Mucosa of rectum (tissue), 2 donors: ENCODE data around the gene PPIL6.

Experiments
- H3K27ac ChIP-seq, 2 donors: one replicate each; pipeline ENCODE4 v1.7.0; 2013; ENCODE audit warnings: inconsistent platforms in 2 of 2, low read depth in 2 of 2, low read length in 2 of 2
- H3K27me3 ChIP-seq, 2 donors: one replicate each; pipeline ENCODE4 v1.7.0; 2013; ENCODE audit warnings: low read length in 2 of 2; ENCODE audit not compliant: control insufficient read depth in 2 of 2, insufficient read depth in 2 of 2
- H3K36me3 ChIP-seq, 2 donors: one replicate each; pipeline ENCODE4 v1.7.0; 2013; ENCODE audit warnings: low read length in 2 of 2; ENCODE audit not compliant: control insufficient read depth in 2 of 2, insufficient read depth in 2 of 2
- H3K4me1 ChIP-seq, 2 donors: one replicate each; pipeline ENCODE4 v1.7.0; 2013; ENCODE audit warnings: low read length in 2 of 2, mild to moderate bottlenecking in 1 of 2; ENCODE audit not compliant: control insufficient read depth in 2 of 2, insufficient read depth in 2 of 2
- H3K4me3 ChIP-seq, 2 donors: one replicate each; pipeline ENCODE4 v1.7.0; 2013; ENCODE audit warnings: low read length in 2 of 2
- H3K9ac ChIP-seq, 2 donors: one replicate each; pipeline ENCODE4 v1.7.0; 2013; ENCODE audit warnings: low read length in 2 of 2, low read depth in 1 of 2, mild to moderate bottlenecking in 1 of 2
- H3K9me3 ChIP-seq, 2 donors: one replicate each; pipeline ENCODE4 v1.7.0; 2013; ENCODE audit warnings: low read length in 2 of 2; ENCODE audit not compliant: control insufficient read depth in 2 of 2
- donor health status: healthy.
- donor health status: Normal muscosa, but diverticular disease.

PPIL6 gene

DNA sequence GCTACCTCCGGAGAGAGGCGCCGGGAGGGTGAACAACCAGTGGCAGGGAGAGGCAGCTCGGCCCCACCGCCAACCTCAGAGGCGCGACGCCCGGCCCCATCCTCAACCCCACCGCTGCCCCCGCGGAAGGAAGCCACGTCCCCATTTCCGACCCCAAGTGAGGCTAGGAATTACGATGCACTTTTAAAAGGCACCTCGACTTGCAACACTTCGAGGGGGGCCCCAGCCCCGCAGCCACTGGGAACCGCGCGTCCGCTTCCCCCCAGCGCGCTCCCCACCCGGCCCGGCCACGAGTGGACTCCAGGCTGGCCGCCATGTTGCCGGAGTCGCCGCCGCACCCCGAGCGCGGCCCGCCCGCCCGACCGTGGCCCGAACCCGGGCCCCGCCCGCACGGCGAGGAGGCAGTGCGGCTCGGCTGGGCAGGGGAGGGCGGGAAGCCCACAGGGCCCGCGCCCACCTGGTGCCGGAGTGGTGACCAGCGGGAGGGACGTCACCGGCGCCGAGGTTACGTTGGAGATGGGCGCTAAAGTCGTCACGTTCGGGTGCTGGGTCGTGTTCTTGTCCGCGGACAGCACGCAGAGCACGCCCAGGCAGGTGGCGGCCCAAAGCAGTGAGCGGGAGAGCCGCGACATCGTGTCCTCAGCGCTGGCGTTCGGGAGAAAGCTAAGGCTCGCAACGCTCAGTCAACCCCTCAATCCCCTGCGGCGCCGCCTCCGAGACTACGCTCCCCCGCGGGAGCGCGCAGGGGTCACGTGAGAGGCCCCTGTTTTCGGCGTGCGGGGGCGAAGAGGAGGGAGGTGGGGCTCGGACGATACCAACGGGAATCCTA lies 58.5 kb downstream of the PPIL6 start, which contains the start of gene CD164:
Gene CD164, minus strand, starts transcription at position 721 of the 829 bp plus-strand sequence. Its CDS starts 89 bp downstream, at position 632.
- Histone ChIP-seq H3K9ac (peak within 1 kb of the TSS; percentile 100), H3K36me3 (peaks cover 14 to 19% of the 10 kb centered on the region in 2 donors), H3K27me3 (no peaks in the 10 kb centered on the region), H3K9me3 (no peaks in the 10 kb centered on the region), H3K27ac (peak within 1 kb of the TSS; percentile 100), H3K4me3 (peak within 1 kb of the TSS; percentile 85 to 98), H3K4me1 (peaks cover 19 to 25% of the 10 kb centered on the region in 2 donors)

DNA sequence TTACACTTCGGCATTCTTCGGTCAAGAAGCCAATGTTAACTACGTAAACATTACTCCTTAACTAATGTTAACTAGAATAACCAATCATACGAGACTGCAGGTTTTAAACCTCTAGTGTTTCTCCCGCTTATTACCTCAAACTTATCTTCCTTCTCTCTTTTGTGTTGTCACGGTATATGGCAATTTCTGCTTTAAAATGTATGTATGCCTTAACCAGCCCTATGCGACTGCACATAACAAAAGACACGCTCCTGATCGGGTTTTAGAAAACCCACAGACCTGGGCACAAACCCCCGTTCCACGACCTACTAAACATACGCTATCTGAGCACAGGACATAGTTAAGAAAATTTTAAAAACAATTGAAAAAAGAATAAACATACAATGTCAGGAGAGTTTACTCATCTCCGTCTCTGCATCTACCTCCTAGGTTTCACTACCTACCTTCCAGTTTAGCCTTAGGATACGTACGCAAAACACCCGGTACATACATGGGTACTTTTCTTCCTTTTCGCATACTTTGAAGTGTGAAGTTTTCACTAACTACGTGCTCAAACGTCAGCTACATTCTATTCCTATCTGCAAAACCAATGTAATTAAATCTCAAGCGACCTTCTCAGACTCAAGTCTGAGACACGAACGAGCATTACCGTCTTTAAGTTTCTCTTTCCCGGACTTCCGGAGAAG lies 59.2 kb downstream of the PPIL6 start:
- Histone ChIP-seq H3K27me3 (no peaks in the 10 kb centered on the region), H3K4me1 (peaks cover 19 to 25% of the 10 kb centered on the region in 2 donors), H3K36me3 (peaks cover 21 to 26% of the 10 kb centered on the region in 2 donors)

DNA sequence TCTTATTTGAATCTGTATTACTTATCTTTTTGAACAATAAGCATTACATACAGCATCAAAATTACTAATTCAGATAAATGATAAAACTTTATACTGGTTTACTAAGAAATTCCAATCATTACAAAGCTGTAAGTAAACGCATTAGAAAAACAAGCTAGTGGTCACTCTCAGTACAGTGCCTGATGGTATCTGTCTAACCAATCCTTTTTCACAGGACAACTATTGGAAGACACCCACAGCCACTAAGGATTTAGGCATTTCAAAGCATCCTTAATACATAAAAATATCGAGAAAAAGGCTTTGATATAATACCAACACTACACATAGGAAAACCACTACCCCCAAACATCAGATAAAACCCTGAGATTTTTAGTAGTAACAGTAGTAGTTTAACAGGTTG lies 60.7 kb downstream of the PPIL6 start:
- H3K4me1 ChIP-seq = peaks cover 19 to 20% of the 10 kb centered on the region in 2 donors

More for the DNA sequence above, 59.2 kb downstream of the PPIL6 start:
- Histone ChIP-seq H3K9me3 (no peaks in the 10 kb centered on the region), H3K27ac (peak overlapping the region; percentile 100), H3K4me3 (peak overlapping the region; percentile 85 to 98), H3K9ac (peak overlapping the region; percentile 100)

DNA sequence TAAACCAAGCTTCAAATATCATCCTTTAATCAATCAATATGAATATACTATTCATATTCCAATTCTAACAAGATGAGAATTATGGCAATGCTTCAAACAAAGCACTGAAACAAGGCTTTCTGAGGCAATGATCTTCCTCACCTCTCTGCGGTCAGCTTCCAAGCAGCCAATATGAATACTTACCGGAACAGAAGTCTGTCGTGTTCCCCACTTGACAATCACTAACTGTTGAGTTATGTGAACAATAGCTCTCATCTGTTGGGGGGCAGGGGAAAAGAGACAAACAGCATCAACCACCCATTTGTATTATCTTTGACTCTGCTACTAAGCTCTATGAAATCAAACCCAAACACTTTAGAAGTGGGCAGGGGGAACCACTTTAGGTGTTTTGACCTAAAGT lies 62.7 kb downstream of the PPIL6 start:
- Histone ChIP-seq H3K4me1 (peaks cover 16 to 21% of the 10 kb centered on the region in 2 donors), H3K27me3 (no peaks in the 10 kb centered on the region), H3K4me3 (no peak overlapping the region), H3K9ac (no peak overlapping the region), H3K36me3 (peaks cover 50 to 58% of the 10 kb centered on the region in 2 donors), H3K27ac (no peak overlapping the region), H3K9me3 (no peaks in the 10 kb centered on the region)

More for the DNA sequence above, 60.7 kb downstream of the PPIL6 start:
- Histone ChIP-seq H3K9ac (peak overlapping the region; percentile 100), H3K27ac (peak overlapping the region; percentile 100), H3K36me3 (peaks cover 32 to 41% of the 10 kb centered on the region in 2 donors), H3K4me3 (peak overlapping the region; percentile 85 to 98), H3K27me3 (no peaks in the 10 kb centered on the region), H3K9me3 (no peaks in the 10 kb centered on the region)

DNA sequence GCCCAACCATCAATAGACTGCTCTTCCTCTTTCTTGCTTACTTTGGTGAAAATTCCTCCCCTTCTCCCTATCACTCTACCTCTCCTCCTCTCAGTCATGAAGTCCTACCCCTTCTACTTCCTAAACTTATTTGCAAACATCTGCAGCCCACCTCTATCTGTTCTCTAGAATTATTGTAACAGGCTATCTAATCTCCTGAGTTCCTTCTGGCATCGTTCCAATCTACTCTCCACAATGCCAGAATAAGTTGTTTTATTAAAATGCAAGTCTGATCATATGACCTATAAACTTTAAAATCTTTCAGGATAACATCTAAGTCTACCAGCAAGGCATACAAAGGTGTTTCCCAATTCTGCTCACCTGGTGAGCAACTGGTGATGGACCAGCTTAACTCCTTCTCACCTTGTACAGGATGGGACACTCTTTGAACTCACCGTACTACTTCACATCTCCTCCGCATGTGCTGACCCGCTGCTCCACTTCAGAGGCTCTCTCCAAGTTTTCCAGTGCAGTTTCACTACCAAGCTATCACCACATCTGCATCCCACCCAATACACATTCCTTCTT lies 66.0 kb downstream of the PPIL6 start:
- Histone ChIP-seq H3K27me3 (no peaks in the 10 kb centered on the region), H3K4me1 (peaks cover 10 to 11% of the 10 kb centered on the region in 2 donors), H3K4me3 (no peak overlapping the region), H3K36me3 (peaks cover 74 to 82% of the 10 kb centered on the region in 2 donors), H3K27ac (no peak overlapping the region), H3K9me3 (no peaks in the 10 kb centered on the region), H3K9ac (no peak overlapping the region)

DNA sequence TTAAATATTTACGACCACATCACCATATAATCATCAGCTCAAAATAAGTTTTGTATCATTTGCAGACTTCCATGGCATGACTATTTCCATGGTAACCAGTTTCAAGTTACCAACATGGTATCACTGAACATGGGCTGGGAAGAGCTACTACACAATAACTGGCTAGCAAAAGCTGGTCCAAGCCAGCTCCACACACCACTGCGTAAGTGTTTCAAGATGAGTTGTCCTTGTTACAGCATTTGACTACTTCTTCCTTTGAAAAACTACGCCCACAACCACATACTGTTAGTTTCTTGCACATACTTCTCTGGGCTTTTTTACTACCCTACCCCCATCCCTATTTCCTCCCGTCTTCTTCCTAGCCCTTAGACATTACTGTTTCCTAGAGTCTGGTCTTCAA lies 66.7 kb downstream of the PPIL6 start:
- H3K9me3 ChIP-seq = no peaks in the 10 kb centered on the region
- H3K27me3 ChIP-seq = no peaks in the 10 kb centered on the region
- H3K4me3 ChIP-seq = no peak overlapping the region
- peaks cover 79 to 85% of the 10 kb centered on the region in 2 donors for H3K36me3 ChIP-seq
- H3K4me1 ChIP-seq = peaks cover 5 to 6% of the 10 kb centered on the region in 2 donors
- no peak overlapping the region for H3K27ac ChIP-seq
- H3K9ac ChIP-seq = no peak overlapping the region

DNA sequence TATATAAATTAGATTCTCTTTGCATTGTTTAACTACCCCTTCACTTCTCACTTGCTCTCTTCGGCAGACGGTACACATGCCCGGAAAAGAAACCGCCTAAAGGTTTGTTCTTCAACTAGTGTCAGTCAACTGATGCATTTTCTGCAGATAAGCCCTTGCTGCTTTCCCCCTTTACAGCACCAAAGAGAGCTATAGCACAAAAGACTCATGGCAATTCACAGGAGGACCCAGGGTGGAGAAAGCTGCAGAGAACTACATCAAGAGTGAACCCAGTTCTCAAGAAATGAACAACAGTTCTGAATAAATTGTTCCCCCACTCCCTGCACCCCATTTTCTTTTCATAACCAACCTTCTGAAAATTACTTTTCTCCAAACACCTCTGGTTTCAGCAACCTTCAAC lies 67.1 kb downstream of the PPIL6 start:
- peaks cover 5 to 6% of the 10 kb centered on the region in 2 donors for H3K4me1 ChIP-seq
- H3K9ac ChIP-seq = peak overlapping the region in 1 of 2 donors; percentile 19
- peaks cover 83 to 87% of the 10 kb centered on the region in 2 donors for H3K36me3 ChIP-seq
- H3K27ac ChIP-seq = no peak overlapping the region
- H3K9me3 ChIP-seq = no peaks in the 10 kb centered on the region
- H3K4me3 ChIP-seq = no peak overlapping the region
- no peaks in the 10 kb centered on the region for H3K27me3 ChIP-seq

DNA sequence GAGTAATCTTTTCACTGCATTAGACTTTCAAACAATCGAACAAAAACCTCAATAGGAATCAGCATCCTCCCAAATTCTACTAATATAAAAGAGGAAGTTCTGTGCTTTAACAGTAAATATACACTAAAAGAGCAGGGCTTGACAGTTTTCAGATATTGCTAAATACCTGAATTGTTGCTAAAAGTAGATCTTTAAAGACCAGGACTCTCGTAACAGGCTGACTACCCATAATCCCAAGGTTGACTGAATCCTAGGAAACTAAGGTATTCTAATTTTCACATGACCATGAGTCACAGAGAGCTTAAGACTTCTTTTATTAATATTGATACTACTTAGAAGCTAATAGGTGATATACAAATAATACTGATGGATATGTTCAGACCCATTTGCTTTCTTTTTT lies 68.3 kb downstream of the PPIL6 start:
- no peak overlapping the region for H3K4me3 ChIP-seq
- peaks cover 83 to 86% of the 10 kb centered on the region in 2 donors for H3K36me3 ChIP-seq
- no peaks in the 10 kb centered on the region for H3K9me3 ChIP-seq
- peaks cover 5 to 6% of the 10 kb centered on the region in 2 donors for H3K4me1 ChIP-seq
- no peak overlapping the region for H3K9ac ChIP-seq
- H3K27me3 ChIP-seq = no peaks in the 10 kb centered on the region
- H3K27ac ChIP-seq = no peak overlapping the region

DNA sequence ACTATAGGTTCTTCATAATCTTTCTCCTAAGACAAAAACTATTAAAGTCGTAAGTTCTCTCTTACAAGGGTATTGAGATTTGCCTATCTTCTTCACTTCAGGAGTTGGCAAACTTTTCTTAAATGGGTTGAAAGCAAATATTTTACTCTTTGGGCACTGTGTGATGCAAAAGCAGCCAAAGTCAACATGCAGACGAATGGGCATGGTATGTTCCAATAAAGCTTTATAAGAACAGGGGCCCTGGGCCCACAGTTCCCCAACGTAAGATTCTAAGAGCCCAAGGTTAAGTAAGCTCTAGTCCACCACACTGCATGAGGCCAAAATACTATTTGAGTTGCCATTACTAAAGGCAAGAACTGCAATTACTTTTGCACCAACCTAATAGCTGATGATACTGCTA lies 69.6 kb downstream of the PPIL6 start:
- no peaks in the 10 kb centered on the region for H3K9me3 ChIP-seq
- no peaks in the 10 kb centered on the region for H3K27me3 ChIP-seq
- H3K4me1 ChIP-seq = peaks cover 5 to 6% of the 10 kb centered on the region in 2 donors
- no peak overlapping the region for H3K27ac ChIP-seq
- no peak overlapping the region for H3K9ac ChIP-seq
- peaks cover 76 to 84% of the 10 kb centered on the region in 2 donors for H3K36me3 ChIP-seq
- H3K4me3 ChIP-seq = no peak overlapping the region

DNA sequence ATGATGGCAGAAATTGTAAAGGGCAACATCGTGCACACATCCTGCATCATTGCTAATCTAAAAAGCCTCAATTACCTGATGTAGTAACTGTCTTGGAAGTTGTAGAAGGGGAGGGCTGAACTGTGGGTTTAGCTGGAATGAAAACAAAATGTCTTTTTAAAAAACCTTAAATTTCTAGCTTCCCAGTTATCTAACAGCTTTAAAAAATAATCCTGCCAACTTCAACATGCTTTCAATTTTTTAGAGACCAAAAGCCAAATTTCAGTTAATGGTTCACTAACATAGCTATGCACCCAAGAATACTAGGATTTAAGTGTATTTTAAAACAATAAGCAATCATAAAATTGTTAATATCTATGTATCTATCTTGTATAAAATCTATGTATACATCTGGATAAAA lies 70.1 kb downstream of the PPIL6 start:
- Histone ChIP-seq H3K9me3 (no peaks in the 10 kb centered on the region), H3K4me3 (no peak overlapping the region), H3K4me1 (peaks cover 5 to 6% of the 10 kb centered on the region in 2 donors), H3K36me3 (peaks cover 77 to 79% of the 10 kb centered on the region in 2 donors), H3K27me3 (no peaks in the 10 kb centered on the region), H3K27ac (no peak overlapping the region), H3K9ac (no peak overlapping the region)
